Caco-2 (cell line): Measurements from ENCODE around the gene HCCS. TPM values are rescaled to one million over a fixed set of nuclear protein-coding genes. Genes with fewer than 3 reads are reported as not detected.
"Not testable (repeated sequence)": the region's sequence is repeated elsewhere in the genome, so short reads cannot be mapped to it uniquely, and the experiment has no call there.

Experiments
- BruUV-seq: library from RNA; stranded (reverse); fragments of 400-500 nt; replicated peaks from 2 replicates; lab custom pipeline; 2021; lab: Mats Ljungman, UMichigan
- CTCF ChIA-PET: fragments of 300-600 bp; sonication (Branson Sonifier 250); formaldehyde crosslinking; loops from one replicate; lab custom pipeline; 2022; ENCODE audit warnings: antibody characterized with exemption; lab: Charles Lee
- POLR2A ChIA-PET: fragments of 300-600 bp; sonication (Branson Sonifier 250); formaldehyde crosslinking; loops from one replicate; lab custom pipeline; 2022; ENCODE audit warnings: antibody characterized with exemption; lab: Charles Lee
- DNase-seq, 2 experiments: peaks; one replicate each; pipeline versions ENCODE4 v3.0.0 to v3.0.0-alpha.2; 2020 to 2022
- H3K27me3 ChIP-seq: replicated peaks from 2 replicates; pipeline ENCODE4 v1.6.0; 2011; ENCODE audit warnings: low read length; ENCODE audit not compliant: control insufficient read depth, insufficient read depth
- H3K36me3 ChIP-seq: 2 replicates; pipeline ENCODE4 v1.5.1; 2011; ENCODE audit warnings: low read length; ENCODE audit not compliant: control insufficient read depth, insufficient read depth
- H3K4me1 ChIP-seq: fragments of 250-450 bp; sonication (Bioruptor Pico); 2 replicates; pipeline ENCODE4 v1.5.1; 2020; ENCODE audit warnings: mild to moderate bottlenecking
- H3K4me3 ChIP-seq: 2 replicates; pipeline ENCODE4 v1.5.1; 2011; ENCODE audit warnings: low read depth, mild to moderate bottlenecking, control low read depth, low read length
- H3K9me3 ChIP-seq: fragments of 250-450 bp; sonication (Bioruptor Pico); 2 replicates; pipeline ENCODE4 v1.5.1; 2020; ENCODE audit warnings: mild to moderate bottlenecking, moderate library complexity
- H3K27ac Mint-ChIP-seq: one replicate; pipeline ENCODE4 v1.8.0; 2022; ENCODE audit warnings: mixed read lengths; ENCODE audit not compliant: unreplicated experiment
- H3K27me3 Mint-ChIP-seq: one replicate; pipeline ENCODE4 v1.8.0; 2022; ENCODE audit warnings: mixed read lengths; ENCODE audit not compliant: insufficient read depth, unreplicated experiment
- H3K36me3 Mint-ChIP-seq: one replicate; pipeline ENCODE4 v1.8.0; 2022; ENCODE audit warnings: mild to moderate bottlenecking, mixed read lengths; ENCODE audit not compliant: insufficient read depth, unreplicated experiment
- H3K4me1 Mint-ChIP-seq: one replicate; pipeline ENCODE4 v1.8.0; 2022; ENCODE audit warnings: low read depth, mixed read lengths; ENCODE audit not compliant: unreplicated experiment
- H3K4me3 Mint-ChIP-seq: one replicate; pipeline ENCODE4 v1.8.0; 2022; ENCODE audit warnings: mild to moderate bottlenecking, moderate library complexity, mixed read lengths; ENCODE audit not compliant: unreplicated experiment
- H3K9me3 Mint-ChIP-seq: one replicate; pipeline ENCODE4 v1.8.0; 2022; ENCODE audit warnings: mixed read lengths; ENCODE audit not compliant: unreplicated experiment
- CTCF ChIP-seq, 2 experiments: fragments of 200-600 bp in 1 of 2; IDR thresholded peaks; 1 replicate in 1 of 2; 2 replicates in 1 of 2; pipeline versions ENCODE4 v1.5.1 to v1.8.0; 2011 to 2022; ENCODE audit warnings: antibody characterized with exemption in 1 of 2, control low read depth in 1 of 2, inconsistent platforms in 1 of 2, low read depth in 1 of 2, low read length in 1 of 2, mild to moderate bottlenecking in 1 of 2, moderate library complexity in 1 of 2; ENCODE audit not compliant: insufficient read depth in 1 of 2, severe bottlenecking in 1 of 2, unreplicated experiment in 1 of 2
- intact Hi-C: fragments of 100-400 bp; cut with micrococcal nuclease; formaldehyde crosslinking; loops from one replicate; pipeline ENCODE4 v1.10.0; 2022; ENCODE audit not compliant: unreplicated experiment
- total RNA-seq: library from RNA; stranded (reverse); gene quantifications from 2 replicates; pipeline ENCODE4 v1.2.3, GENCODE V29; 2022

The HCCS gene
- total RNA-seq, 1 experiment from 2014 or later = 42.4 TPM

- Mint-ChIP-seq H3K4me3 (no peak overlapping the region), H3K27me3 (no peaks in the 10 kb centered on the region), H3K36me3 (peaks cover 55% of the 10 kb centered on the region), H3K9me3 (no peaks in the 10 kb centered on the region), H3K4me1 (no peaks in the 10 kb centered on the region), H3K27ac (no peak overlapping the region)
- no peak for DNase-seq
- no peak overlapping the region for H3K4me3 ChIP-seq
- no TSS peak for BruUV-seq
- H3K27me3 ChIP-seq = no peaks in the 10 kb centered on the region
- H3K4me1 ChIP-seq = no peaks in the 10 kb centered on the region
- TF ChIP-seq CTCF (IDR thresholded peaks at IDR 0.05; ENCODE audit: insufficient read depth in 1 of 2, low read depth in 1 of 2, low read length in 1 of 2, severe bottlenecking in 1 of 2, unreplicated experiment in 1 of 2) = no peak
- POLR2A ChIA-PET = no interaction called here
- no peaks in the 10 kb centered on the region for H3K9me3 ChIP-seq
- intact Hi-C loops = loop anchor here (5.0 kb wide), 1 partner anchor 786 kb away; no protein-coding TSS in a partner anchor
- CTCF ChIA-PET = no interaction called here
- no peaks in the 10 kb centered on the region for H3K36me3 ChIP-seq
Measured at GRCh38 chrX:11113731-11114130, 2.6 kb downstream of the HCCS start.

- no TSS peak for BruUV-seq
- Histone ChIP-seq H3K4me3 (no peak overlapping the region), H3K4me1 (no peaks in the 10 kb centered on the region), H3K9me3 (no peaks in the 10 kb centered on the region), H3K27me3 (no peaks in the 10 kb centered on the region), H3K36me3 (no peaks in the 10 kb centered on the region; the same call in 1 of the 2 replicates)
- Mint-ChIP-seq H3K36me3 (peaks cover 61% of the 10 kb centered on the region), H3K27me3 (no peaks in the 10 kb centered on the region), H3K4me1 (no peaks in the 10 kb centered on the region), H3K4me3 (no peak overlapping the region), H3K27ac (no peak overlapping the region), H3K9me3 (no peaks in the 10 kb centered on the region)
- DNase-seq = no peak
- CTCF ChIA-PET = no interaction called here
- intact Hi-C loops = no loop called here
- POLR2A ChIA-PET = no interaction called here
- no peak for TF ChIP-seq CTCF (IDR thresholded peaks at IDR 0.05; ENCODE audit: insufficient read depth in 1 of 2, low read depth in 1 of 2, low read length in 1 of 2, severe bottlenecking in 1 of 2, unreplicated experiment in 1 of 2)
Measured at GRCh38 chrX:11117745-11118144, 6.6 kb downstream of the HCCS start.

- no peak for DNase-seq
- H3K4me3 Mint-ChIP-seq = no peak overlapping the region
- intact Hi-C loops = no loop called here
- no peak for TF ChIP-seq CTCF (IDR thresholded peaks at IDR 0.05; ENCODE audit: insufficient read depth in 1 of 2, low read depth in 1 of 2, low read length in 1 of 2, severe bottlenecking in 1 of 2, unreplicated experiment in 1 of 2)
- H3K9me3 Mint-ChIP-seq = no peaks in the 10 kb centered on the region
- Histone ChIP-seq H3K9me3 (no peaks in the 10 kb centered on the region), H3K4me3 (no peak overlapping the region), H3K4me1 (no peaks in the 10 kb centered on the region), H3K36me3 (no peaks in the 10 kb centered on the region; the same call in 1 of the 2 replicates), H3K27me3 (no peaks in the 10 kb centered on the region)
- CTCF ChIA-PET = no interaction called here
- no peak overlapping the region for H3K27ac Mint-ChIP-seq
- peaks cover 60% of the 10 kb centered on the region for H3K36me3 Mint-ChIP-seq
- no peaks in the 10 kb centered on the region for H3K4me1 Mint-ChIP-seq
- H3K27me3 Mint-ChIP-seq = no peaks in the 10 kb centered on the region
- POLR2A ChIA-PET = no interaction called here
- no TSS peak for BruUV-seq
Measured at GRCh38 chrX:11119313-11119943, 8.3 kb downstream of the HCCS start.

GRCh38 chrX:11123087-11123486 is 12.0 kb downstream of the HCCS start:
- H3K9me3 Mint-ChIP-seq, H3K27me3 Mint-ChIP-seq, DNase-seq, H3K27ac Mint-ChIP-seq, BruUV-seq, H3K9me3 ChIP-seq, H3K27me3 ChIP-seq, H3K36me3 ChIP-seq, H3K4me3 ChIP-seq, H3K4me3 Mint-ChIP-seq, intact Hi-C loops, H3K4me1 Mint-ChIP-seq, CTCF ChIA-PET, H3K4me1 ChIP-seq, POLR2A ChIA-PET: not testable (repeated sequence)
- H3K36me3 Mint-ChIP-seq = peaks cover 29% of the 10 kb centered on the region
